Cardiac septum (tissue), 1 donor: ENCODE data around the gene SKI. TPM values are rescaled to one million over a fixed set of nuclear protein-coding genes. Genes with fewer than 3 reads are reported as not detected.

Experiments
- DNase-seq: peaks from one replicate; pipeline ENCODE4 v3.0.0-alpha.2; 2020; ENCODE audit warnings: low spot score
- intact Hi-C: fragments of 100-400 bp; cut with DNase I; formaldehyde crosslinking; loops from one replicate; pipeline ENCODE4 v1.14.0; 2022
- long read RNA-seq: library from polyadenylated mRNA; unstranded; transcript quantifications from one replicate; pipeline ENCODE4 v2.0.0, GENCODE V29; 2021
- total RNA-seq: library from RNA; stranded (reverse); fragmentation: NEBNext Ultra II Directional; extraction: Animal tissue kit (Norgen Biotek cat#: 25700); gene quantifications from one replicate; pipeline ENCODE4 v1.2.1, GENCODE V29; 2021
- donor health status: DM: no; HTN: no; CAD: no.

SKI gene
- total RNA-seq = 39.9 TPM
- long read RNA-seq, full-length matches to known transcripts = 1 of 22 reads
- long read RNA-seq, partial matches to known transcripts = 4 of 22 reads
- long read RNA-seq, other reads (novel, unspliced or antisense) = 17 of 22 reads

DNA sequence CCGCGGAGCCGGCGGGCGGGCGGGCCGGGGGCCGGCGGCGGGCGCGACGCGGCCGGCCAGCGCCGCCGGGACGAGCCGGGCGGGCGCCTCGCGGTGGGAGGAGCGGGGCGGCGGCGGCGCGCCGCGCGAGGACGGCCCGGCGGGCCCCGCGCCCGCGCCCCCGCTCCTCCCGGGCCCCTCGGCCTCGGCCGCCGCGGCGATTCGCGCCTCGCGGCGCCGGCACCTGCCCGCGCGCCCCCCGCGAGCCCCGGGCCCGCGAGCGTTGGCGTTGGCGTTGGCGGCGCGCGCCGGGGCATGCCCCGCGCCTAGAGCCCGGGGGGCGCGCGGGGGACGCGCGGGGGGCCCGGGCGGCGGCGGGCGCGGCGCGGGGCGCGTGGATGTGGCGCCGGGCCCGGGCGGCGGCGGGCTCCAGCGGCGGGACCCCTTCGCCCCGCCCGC is at the start of gene SKI:
TSS of gene SKI (plus strand) at position 163 of the 438 bp plus-strand sequence. CDS start 448 bp downstream, outside the sequence.
- intact Hi-C loops = no loop called here

DNA sequence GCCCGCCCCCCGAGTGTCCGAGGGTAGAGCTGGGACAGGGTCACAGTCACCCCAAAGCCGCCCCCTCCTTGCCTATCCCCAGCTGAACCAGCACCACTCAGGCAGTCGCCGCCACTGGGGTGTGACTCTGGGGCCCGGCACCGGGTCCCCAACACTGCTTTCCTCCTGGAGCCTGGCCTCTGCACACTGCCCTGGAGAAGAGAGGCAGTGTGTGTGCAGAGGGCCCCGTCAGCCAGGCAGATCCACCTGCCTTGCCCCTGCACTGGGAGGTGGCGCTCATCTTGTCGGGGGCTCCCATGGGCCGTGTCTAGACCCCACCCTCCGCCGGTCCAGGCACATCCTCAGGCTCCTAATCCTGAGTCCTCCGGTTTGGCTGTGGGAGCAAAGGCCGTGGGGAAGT is 49.2 kb upstream of the SKI start:
- intact Hi-C loops = no loop called here
- DNase-seq = no peak

More for the DNA sequence above, at the start of gene SKI:
- DNase-seq = no peak

DNA sequence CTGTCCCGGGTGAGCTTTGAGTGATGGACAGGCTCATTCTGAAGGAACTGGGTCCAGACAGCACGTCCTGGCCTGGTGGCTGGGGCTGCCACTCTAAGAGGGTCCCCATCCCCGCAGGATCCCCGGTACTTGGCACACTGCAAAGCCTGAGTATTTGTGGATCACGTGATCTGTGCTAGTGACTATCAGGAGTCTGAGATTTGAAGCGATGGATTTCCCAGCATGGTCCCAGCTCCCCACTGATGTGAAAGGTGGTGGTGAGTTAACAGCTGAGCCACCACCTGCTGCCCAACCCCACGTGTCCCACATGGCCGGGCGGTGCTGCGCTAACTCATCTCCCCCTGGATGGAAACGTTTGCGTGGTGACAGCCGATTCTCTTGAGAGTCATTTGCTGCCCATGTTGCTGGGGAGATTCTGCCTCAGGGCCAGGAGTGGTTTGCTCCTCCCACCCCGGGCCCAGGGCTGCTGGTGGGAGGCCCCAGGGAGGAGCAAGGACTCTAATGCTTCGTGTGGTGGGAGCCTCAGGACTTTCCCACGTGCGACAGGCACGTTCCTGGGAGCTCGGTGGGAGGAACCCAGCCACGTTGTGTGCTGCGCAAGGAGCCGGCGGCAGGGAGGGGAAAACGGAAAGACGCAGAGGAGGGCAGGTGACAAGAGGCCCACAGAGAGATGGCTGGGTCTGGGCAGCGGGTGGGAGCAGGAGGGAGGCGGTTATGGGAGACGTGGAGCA is 48.7 kb upstream of the SKI start:
- intact Hi-C loops = no loop called here

DNA sequence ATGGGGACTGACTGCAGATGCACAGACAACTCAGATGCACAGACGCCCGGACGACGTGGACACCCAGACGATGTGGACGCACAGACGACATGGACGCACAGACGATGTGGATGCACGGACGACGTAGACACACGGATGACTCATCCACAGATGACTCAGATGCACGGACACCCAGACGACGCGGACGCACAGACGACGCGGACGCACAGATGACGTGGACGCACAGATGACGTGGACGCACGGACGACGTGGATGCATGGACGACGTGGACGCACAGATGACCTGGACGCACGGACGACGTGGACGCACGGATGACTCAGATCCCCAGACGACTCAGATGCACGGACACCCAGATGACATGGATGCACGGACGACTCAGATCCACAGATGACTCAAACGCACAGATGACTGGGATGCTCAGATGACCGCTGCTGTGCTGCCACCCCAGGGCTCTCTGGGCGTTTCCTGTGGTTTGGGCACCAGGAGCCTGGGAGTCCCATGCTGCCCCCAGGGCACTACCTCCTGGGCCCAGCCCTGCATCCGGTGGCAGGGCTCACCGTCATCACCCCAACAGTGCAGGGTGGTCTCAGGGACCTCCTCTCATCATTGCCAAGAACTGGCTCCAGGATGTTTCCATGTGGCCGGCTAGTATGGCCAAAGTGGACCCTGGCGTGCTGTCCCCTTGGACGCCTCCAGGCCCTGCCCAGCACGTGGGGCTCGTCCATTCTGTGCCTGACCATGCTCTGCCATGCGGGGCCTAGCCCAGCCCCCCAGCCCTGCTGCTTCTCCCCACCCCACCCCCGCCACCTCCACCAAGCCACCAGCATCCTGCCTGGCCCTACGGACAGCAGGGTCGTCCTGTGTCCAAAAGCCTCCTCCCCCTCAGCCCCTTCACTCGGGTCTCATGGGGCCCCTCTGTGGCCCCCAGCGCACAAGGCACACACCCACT is 47.5 kb upstream of the SKI start:
- intact Hi-C loops = no loop called here
- DNase-seq = no peak

More for the DNA sequence above, 48.7 kb upstream of the SKI start:
- no peak for DNase-seq

- intact Hi-C loops = no loop called here
- no peak for DNase-seq
Observed at GRCh38 chr1:2181271-2181670, 46.8 kb upstream of the SKI start.

DNA sequence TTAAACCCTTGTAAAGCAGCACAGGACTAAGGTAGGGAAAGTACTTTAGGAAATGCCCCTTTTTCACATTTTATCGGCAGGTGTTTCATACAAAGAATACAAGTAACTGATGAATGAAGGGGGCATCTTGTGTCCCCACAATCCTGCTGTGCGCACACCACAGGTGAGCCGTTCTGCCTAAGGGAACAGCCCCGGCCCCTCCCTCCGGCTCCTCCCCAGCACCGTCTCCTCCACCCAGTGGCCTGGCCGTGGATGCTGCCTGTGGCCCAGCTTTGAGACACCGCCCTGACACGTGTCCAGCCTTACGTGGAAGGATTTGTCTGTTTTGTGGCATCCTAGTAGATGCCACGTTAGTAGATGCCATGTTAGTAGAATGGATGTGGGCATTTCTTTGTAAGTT is 46.4 kb upstream of the SKI start:
- intact Hi-C loops = no loop called here
- DNase-seq = no peak

DNA sequence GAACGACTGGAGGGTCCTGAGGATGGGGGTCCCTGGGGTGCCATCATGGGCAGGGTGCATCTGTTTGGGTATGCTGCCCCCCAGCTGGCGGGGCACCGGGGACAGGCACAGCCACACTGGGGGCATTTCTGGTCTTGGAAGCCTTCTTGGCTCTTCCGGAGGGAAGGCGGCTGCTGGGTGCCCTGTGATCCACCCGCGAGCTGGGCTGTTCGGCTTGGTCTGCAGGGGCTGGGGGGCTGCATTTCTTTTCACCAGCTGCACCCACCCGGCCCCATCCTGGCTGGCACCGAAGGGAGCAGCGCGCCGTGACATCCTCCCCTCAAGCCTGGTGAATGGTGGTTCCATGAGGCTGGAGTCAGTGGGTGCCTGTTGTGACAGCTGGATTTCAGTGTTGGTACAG is 45.7 kb upstream of the SKI start:
- DNase-seq = no peak
- intact Hi-C loops = no loop called here

DNA sequence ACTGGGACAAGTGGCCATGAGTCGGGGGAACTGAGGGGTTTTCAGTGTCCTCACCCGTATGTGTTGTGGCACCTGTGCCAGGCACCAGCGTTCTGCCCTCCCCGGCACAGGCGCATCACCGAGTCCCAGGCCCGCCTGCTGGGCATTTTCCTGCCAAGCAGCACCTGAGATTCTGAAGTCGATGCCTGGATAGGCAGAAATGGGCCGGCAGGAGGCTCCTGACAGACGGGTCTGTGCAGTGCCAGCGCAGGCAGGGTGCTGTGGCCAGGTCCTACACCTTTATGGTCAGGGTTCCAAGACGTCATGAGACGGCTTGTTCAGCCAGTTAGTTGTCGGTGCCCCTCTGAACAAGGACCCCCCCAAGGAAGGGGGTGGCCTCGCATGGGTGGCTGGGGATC is 44.2 kb upstream of the SKI start:
- no peak for DNase-seq
- intact Hi-C loops = no loop called here

- no peak for DNase-seq
- intact Hi-C loops = no loop called here
Observed at GRCh38 chr1:2184531-2184930, 43.6 kb upstream of the SKI start.

- no peak for DNase-seq
- intact Hi-C loops = no loop called here
Observed at GRCh38 chr1:2184934-2185333, 43.2 kb upstream of the SKI start.

DNA sequence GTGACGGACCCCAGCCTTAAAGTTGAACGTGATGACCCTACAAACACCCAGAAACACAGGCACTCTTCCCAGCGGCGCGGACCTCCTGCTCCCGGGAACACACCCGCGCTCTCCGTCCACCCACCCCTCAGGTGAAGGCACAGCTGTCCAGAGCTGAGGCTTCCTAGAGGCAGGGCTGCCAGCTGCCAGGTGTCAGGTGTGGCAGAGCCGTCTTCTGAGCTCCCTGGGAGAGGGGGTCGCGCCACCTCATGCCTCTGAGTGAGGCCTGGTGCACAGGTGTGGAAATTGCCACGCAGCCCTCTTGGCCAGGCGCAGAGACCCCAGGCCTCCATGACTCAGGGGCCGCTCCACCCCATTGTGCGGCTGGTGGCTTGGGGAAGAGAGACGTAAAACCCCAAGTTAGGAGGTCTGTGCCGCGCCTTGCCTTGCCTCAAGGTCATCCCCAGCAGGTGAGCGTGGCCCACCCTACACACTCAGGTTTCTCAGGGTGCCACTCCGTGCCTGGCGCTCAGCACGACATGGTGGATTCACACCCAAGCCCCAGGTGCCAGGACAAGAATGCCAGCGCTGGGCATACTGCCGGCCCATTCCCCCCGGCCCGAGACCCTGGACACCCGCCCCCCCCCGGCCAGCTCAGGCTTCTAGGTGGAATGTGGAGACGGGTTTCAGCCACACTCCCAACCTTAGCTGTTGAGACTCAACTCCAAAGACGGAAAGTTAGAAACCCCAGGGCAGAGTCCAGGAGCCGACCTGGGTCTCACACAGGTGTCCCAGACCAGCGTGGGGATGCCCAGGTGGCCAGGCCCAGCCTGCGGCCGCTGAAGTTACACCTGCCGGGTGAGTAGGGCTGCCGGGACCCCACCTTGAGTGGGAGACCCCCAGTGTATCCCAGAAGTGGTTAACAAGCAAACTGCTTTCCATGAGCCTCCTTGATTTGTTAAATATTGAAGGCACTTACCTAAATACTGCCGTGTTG is 42.0 kb upstream of the SKI start:
- DNase-seq = no peak
- intact Hi-C loops = no loop called here

GRCh38 chr1:2186901-2187300 is 41.2 kb upstream of the SKI start:
- intact Hi-C loops = no loop called here
- no peak for DNase-seq

DNA sequence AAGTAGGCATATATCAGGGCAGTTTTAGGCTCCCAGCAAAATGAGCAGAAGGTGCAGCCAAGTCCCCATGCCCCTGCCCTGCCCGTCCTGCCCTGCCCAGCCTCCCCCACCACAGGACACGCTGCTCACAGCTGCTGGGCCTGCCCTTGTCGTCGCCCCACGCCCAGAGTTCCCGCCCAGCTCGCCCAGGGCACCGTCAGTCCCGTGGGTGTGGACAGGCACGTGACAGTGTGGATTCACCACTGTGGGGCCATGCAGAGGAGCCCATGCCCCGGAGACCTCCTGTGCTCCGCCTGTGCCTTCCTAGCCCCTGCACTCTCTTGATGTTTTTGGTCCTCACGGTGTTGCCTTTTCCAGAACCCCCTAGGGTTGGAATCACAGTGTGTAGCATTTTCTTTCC is 40.5 kb upstream of the SKI start:
- no peak for DNase-seq
- intact Hi-C loops = loop anchor here (2.0 kb wide), 1 partner anchor 55 kb away; no protein-coding TSS in a partner anchor

GRCh38 chr1:2188336-2188735 is 39.8 kb upstream of the SKI start:
- intact Hi-C loops = loop anchor here (2.0 kb wide), 1 partner anchor 56 kb away; no protein-coding TSS in a partner anchor
- DNase-seq = no peak

- intact Hi-C loops = loop anchor here (2.0 kb wide), 1 partner anchor 57 kb away; no protein-coding TSS in a partner anchor
- peak; percentile 99 for DNase-seq
Observed at GRCh38 chr1:2189459-2190425, 38.4 kb upstream of the SKI start.

GRCh38 chr1:2190491-2190976 is 37.6 kb upstream of the SKI start:
- intact Hi-C loops = no loop called here
- DNase-seq = no peak

- no peak for DNase-seq
- intact Hi-C loops = no loop called here
Observed at GRCh38 chr1:2192031-2192995, 35.8 kb upstream of the SKI start.
